NCI-H345 (cell line): ENCODE results near the gene AFDN.
A peak's percentile ranks its signal among the peaks of the same experiment; 100 is the strongest.

Experiments
- DNase-seq: peaks from one replicate; lab custom pipeline; 2025; lab: John Stamatoyannopoulos, UW

Gene AFDN

DNA sequence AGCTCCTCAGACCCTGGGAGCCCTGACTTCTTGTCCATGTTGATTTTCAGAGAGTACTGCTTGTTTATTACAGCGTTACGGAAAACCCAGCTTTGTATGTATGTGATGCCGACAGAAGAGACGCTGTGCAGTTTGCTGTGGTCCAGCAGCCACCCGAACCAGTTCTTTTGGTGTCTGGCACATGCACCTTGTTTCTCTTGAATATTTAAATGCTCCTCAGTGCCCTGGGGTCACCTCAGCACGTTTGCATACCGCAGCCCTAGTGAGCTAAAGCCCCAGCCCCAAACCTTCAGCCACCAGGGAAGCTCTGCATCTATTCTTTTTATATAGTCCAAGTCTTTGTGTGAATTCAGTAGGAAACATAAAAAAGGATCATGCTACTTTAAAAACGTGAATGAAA, 39.9 kb downstream of the AFDN start:
- no peak for DNase-seq

DNA sequence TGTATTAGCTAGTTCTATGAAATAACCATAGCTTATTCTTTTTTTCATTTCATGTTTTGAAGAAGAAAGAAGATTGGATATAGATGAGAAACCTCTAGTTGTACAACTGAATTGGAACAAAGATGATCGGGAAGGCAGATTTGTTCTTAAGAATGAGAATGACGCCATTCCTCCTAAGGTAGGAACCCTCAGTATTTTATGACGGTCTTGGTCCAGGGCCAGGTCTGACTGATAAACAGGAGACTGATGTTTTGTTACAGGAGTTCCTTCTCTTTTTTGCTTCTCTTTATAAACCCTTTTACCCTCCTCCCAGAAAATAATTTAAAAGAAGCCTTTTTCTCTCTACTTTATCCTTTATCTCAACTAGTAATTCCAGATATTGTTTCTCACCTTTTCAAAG, 43.6 kb downstream of the AFDN start:
- DNase-seq: no peak

GRCh38 chr6:167872538-167873210, 46.0 kb downstream of the AFDN start:
- no peak for DNase-seq

- no peak for DNase-seq
These were observed 51.5 kb downstream of the AFDN start for GRCh38 chr6:167877994-167878779.

GRCh38 chr6:167879612-167880011, 52.9 kb downstream of the AFDN start:
- no peak for DNase-seq

DNA sequence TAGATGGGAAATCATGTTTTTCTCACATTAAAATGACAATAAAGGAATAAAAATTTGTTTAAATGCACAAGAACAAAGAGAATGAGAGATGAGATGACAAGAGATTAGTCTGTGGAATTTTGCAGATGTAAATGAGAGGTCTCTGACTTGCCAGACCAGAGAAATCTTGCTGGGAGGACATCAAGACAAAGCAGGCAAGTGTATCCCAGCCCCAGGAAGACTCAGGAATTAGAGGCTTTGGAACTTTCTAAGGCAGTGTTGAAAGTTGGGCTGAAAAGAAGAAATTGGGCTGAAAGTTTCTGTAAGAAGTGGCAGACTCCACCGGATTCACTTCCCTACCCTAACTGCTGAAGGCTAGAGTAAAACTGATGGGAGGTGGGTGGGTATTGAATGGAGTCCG, 54.6 kb downstream of the AFDN start:
- no peak for DNase-seq

DNA sequence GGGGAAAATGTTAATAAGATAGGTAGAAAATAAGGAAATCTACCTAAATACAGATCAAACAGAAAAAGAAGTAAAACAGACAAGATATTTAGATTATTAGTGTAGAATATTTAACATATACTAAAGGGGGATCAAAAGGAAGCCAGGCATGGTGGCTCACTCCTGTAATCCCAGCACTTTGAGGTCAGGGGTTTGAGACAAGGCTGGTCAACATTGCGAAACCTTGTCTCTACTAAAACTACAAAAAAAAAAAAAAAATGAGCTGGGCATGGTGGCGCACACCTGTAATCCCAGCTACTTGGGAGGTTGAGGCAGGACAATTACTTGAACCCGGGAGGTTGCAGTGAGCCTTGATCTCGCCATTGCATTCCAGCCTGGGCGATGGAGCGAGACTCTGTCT, 55.5 kb downstream of the AFDN start:
- DNase-seq: no peak

GRCh38 chr6:167888098-167888497, 61.4 kb downstream of the AFDN start:
- DNase-seq: no peak

DNA sequence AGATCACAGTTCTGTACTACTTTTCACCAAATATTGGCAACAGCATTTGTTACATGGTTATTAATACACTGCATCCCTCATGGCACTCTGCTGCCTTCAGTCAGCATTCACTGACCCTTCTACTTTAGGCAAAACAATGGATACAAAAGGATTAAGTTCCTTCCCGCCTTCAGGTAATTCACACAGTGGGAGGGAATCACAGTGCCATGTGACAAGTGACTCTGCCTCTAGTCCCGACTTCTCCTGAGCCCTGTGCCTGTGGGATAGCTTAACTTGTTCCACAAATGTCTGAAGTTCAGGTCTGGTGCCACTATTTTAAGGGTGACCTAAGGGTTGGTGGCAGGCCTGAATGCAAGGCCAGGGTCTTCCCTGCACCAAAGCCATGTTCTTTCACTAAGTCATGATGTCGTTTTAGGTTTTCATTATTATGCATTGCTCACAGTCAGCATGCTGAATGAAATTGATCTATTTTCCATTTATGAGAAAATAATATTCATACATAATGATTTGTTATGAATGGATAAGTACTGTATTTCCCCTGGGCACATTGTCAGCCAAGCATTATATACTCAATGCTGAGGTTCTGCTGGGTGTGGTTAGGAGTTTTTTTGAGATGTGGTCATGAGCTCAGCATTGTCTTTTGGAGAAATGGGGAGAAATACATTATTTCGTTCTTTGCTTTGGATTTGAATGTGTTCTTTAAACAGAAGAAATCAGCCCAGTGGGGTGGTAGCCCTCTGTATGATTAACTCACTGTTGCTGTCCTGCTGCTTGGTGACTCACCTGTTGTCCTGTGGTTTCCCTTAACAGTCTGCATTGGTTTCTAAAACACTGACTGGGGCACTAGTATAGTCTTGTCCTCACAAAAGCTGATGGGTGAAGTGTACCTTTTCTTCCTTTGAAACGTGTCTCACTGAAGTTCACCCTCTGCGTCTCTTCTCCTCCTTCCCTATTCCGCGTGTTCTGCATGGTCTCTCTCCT, 66.4 kb downstream of the AFDN start:
- no peak for DNase-seq

- DNase-seq: no peak
These were observed 68.3 kb downstream of the AFDN start for GRCh38 chr6:167894965-167895364.

GRCh38 chr6:167896648-167897047, 69.9 kb downstream of the AFDN start:
- DNase-seq: no peak

DNA sequence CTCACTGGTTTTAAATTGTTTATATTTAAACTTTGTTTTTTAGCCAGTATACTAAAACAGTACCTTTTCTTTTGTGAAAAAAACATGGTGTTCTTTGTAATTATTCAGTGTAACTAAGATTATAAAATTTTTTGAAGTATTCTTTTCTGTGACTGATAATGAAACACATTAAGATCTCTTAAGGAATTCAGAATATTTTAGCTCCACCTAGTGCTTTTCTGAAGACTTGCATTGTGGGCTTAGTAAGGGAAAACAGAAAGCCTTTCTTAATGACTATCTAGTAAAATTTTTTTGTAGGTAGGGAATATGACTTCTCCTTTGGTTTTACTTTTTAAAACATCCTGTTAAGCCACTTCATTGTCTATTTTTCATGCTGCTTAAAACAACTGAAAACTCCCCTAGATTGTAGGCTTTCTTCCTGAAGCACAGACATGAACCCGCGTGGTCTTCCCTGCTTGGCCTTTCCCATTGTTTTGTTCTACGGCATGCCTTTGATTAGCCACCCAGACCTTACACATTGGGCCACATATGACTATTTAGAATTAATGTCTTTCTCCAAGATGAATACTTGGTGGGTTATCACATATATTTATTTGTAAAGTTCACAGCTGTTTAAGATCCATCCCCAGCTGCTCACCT, 72.1 kb downstream of the AFDN start:
- no peak for DNase-seq

DNA sequence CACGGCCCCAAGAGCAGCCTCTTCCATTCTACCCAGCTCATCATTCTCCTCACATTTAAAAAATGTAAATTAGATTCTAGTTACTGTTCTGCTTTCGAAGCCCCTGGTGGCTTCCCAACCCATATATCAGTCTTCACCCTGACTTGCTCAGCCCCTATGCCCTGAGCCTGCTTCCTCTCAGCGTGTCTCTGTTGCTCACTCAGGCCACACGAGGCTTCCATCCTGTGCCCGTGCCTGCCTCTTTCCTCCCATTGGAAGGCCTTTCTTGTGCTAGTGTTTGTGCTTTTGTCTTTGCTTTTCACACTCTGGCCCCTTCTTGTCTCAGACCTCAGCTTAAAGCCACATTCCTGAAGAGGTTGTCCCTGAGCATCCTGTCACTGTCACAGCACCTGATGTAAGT, 78.1 kb downstream of the AFDN start:
- no peak for DNase-seq

- DNase-seq: no peak
These were observed 80.2 kb downstream of the AFDN start for GRCh38 chr6:167906899-167907298.

GRCh38 chr6:167907837-167908681, 81.3 kb downstream of the AFDN start:
- peak; percentile 34 for DNase-seq

DNA sequence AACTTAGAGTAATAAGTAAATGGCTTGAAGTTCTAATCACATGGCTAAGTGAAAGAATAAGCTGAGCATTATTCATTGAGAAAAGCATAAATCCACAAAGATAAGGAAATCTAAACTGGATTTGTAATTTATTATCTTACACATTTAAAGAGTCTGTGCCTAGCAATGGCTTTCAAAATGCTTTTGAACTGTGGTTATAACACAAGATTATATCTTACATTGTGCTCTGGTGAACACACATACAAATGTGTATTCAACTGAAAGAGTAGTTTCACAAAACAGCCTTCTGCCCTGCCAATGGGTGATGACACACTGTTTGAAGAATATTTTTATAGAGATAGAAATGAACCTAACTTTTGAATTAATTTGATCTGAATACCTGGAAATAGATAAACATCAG, 83.3 kb downstream of the AFDN start:
- no peak for DNase-seq

GRCh38 chr6:167910652-167911051, 83.9 kb downstream of the AFDN start:
- DNase-seq: no peak

DNA sequence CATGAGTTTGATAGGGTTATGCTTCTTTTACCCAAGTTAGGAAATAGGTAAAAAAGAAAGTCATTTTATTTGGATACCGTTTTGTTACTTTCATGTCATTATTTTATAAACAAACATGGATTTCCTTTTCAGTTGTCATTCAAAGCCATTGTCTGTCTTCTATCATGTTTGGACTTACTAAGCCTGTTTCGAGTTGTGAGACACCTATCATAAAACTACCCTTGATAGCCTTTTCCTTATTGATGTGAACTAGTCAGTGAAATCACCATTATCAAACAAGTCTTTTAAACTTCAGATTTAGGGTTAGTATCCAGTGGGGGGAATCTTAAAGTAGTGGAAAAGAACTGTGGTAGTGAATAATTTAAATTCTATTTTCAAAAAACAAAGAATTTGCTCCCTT, 85.8 kb downstream of the AFDN start:
- DNase-seq: no peak

GRCh38 chr6:167913699-167914098, 87.0 kb downstream of the AFDN start:
- no peak for DNase-seq

GRCh38 chr6:167915139-167915538, 88.4 kb downstream of the AFDN start:
- no peak for DNase-seq

- no peak for DNase-seq
These were observed 90.9 kb downstream of the AFDN start for GRCh38 chr6:167917551-167918154.
